Measurements from ENCODE around the gene VAX1. TPM values are rescaled to one million over a fixed set of nuclear protein-coding genes. Genes with fewer than 3 reads are reported as not detected.

VAX1 gene
- polyA plus RNA-seq, 1 experiment, result not detected

DNA sequence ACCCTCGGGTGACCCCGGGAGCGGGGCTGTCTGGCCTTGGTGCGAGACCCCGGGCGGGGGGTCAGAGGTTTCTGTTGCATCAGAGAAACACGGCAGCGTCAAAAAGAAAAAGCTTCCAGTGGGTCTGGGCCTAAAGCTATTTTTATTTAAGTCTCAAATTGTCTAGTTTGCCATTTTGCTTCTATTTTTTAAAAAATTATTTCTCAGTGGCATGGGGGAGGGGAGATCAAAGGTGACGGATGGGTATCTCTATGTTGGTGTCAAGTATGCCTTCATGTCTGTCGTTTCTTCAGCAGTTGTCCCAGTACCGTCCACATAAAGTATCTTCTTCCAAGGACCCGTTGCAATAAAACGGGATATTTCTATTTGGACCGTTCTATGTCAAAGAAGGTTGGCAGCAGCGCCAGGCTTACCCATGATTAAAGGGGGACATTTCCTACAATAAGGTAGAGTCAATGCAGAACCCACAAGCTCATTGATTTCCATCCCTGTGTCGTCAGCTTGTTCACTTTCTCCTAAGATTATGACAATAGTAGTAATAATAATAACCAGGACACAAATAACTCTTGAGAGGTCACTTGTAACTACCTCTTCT, 26.0 kb upstream of the VAX1 start:
- Histone ChIP-seq H3K27ac (ENCODE audit: low read depth, low read length) (no peak overlapping the region), H3K4me3 (ENCODE audit: low read depth, low read length) (no peak overlapping the region), H3K9me3 (ENCODE audit: control insufficient read depth, insufficient read depth, low read length) (peaks cover 29% of the 10 kb centered on the region; the same call in 1 of the 2 replicates), H3K27me3 (ENCODE audit: control insufficient read depth, insufficient read depth, low read length) (peaks cover 91% of the 10 kb centered on the region)
- ChIA-PET POLR2A (no interaction called here), CTCF (interaction anchor here (0.6 to 5.6 kb wide), 6 partner anchors 11 to 376 kb away, joined by 3 to 106 read pairs (median 6); no protein-coding TSS in a partner anchor)
- no peak for DNase-seq (ENCODE audit: low read depth, low spot score)
- TF ChIP-seq, protein P1, sequence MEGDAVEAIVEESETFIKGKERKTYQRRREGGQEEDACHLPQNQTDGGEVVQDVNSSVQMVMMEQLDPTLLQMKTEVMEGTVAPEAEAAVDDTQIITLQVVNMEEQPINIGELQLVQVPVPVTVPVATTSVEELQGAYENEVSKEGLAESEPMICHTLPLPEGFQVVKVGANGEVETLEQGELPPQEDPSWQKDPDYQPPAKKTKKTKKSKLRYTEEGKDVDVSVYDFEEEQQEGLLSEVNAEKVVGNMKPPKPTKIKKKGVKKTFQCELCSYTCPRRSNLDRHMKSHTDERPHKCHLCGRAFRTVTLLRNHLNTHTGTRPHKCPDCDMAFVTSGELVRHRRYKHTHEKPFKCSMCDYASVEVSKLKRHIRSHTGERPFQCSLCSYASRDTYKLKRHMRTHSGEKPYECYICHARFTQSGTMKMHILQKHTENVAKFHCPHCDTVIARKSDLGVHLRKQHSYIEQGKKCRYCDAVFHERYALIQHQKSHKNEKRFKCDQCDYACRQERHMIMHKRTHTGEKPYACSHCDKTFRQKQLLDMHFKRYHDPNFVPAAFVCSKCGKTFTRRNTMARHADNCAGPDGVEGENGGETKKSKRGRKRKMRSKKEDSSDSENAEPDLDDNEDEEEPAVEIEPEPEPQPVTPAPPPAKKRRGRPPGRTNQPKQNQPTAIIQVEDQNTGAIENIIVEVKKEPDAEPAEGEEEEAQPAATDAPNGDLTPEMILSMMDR (IDR thresholded peaks at IDR 0.05; ENCODE audit: low read depth, low read length), result no peak

DNA sequence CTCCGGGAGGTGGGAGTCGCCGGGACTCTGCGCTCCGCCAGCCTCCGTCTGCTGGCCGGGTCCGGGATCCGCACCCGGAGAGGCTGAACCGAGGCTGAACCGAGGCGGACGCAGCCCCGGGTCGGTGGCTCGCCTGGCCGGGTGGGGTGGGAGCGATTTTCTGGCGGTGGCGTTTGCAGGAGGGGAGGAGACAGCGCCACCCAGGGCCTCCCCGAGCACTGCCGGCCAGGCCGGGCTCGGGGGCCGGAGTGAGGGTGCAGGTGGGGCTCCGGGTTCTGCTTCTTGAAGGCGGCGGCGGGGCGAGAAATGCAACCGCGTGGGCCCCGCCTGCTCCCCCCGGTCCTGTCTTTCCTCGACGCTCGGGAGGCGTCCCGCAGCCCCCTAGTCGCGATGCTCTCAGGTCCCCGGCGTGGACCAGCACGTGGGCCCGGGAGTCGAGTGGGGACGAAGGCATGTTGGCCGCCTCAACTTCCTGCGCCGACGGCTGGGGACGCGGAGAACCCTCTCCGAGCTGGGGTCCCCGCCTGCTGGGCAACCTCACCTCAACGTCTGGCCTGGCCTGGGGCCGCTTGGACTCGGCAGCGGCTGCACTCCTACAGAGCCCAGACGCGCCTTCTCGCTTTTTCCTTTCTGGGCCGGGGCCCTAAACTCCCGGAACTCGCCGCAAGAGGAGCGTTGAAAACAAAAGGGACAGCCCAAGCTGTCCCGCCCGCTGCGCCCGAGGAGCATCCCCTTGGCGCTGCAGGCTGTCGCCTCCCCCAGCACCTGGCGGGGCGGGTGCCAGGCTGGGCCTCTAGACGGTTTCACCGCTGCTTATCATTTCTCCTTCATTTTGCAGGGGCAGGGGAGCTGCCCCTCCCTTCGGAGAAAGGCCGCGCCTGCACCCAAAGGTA, 25.2 kb upstream of the VAX1 start:
- no peak for DNase-seq (ENCODE audit: low read depth, low spot score)
- Histone ChIP-seq H3K27me3 (ENCODE audit: control insufficient read depth, insufficient read depth, low read length) (peaks cover 86% of the 10 kb centered on the region), H3K4me3 (ENCODE audit: low read depth, low read length) (no peak overlapping the region), H3K27ac (ENCODE audit: low read depth, low read length) (no peak overlapping the region), H3K9me3 (ENCODE audit: control insufficient read depth, insufficient read depth, low read length) (peaks cover 29% of the 10 kb centered on the region; the same call in 1 of the 2 replicates)
- TF ChIP-seq, protein P1 (IDR thresholded peaks at IDR 0.05; ENCODE audit: low read depth, low read length), result no peak
- ChIA-PET POLR2A (no interaction called here), CTCF (interaction anchor here (0.8 to 5.6 kb wide), 5 partner anchors 12 to 375 kb away, joined by 3 to 106 read pairs (median 4); no protein-coding TSS in a partner anchor)

DNA sequence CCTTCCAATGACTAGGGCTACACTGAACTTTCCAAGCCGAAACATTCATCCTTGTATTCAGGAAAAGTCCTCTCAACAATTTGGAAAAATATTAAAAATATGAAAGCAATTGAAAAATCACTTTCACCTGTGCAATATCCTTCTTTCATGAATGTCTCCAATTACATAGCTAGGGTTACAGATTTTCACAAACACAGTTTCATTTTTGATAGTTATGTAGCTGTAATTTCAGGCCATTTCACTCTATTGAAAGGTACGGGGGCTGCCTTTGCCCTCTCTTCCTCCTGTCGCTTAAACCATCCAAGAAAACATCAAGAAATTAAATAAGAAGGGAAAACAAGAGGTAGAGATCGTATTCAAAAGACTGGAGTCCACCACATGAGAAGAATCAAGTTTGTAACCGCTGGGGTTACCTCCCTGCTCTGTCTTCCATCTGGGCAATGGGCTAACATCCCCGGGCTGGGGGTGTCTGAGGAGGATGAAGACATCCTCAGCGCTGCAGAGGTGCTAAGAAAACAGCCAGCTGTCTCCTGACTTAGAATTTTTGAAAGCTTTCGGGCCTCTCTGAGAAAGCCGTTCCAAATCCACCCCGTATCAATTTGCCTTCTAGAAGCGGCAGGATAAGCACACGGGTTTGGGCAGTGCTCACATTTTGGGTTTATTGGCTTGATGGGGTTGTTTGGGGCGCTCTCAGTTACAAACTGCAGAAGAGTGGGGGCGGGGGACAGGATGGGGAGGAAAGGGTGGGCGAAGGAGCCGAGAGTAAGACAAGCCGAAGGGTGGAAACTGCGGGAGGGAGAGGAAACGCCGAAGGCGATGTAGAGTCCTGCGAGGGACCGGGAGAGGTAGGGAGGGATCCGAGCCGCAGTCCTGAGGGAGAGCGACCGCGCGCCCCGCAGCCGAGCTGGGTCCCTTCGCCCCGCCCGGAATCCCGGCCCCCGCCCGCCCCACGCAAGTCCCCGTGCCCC, 24.3 kb upstream of the VAX1 start:
- Histone ChIP-seq H3K27ac (ENCODE audit: low read depth, low read length) (no peak overlapping the region), H3K27me3 (ENCODE audit: control insufficient read depth, insufficient read depth, low read length) (peaks cover 79% of the 10 kb centered on the region), H3K9me3 (ENCODE audit: control insufficient read depth, insufficient read depth, low read length) (peaks cover 22% of the 10 kb centered on the region; the same call in 1 of the 2 replicates), H3K4me3 (ENCODE audit: low read depth, low read length) (no peak overlapping the region)
- no peak for DNase-seq (ENCODE audit: low read depth, low spot score)
- TF ChIP-seq, protein P1 (IDR thresholded peaks at IDR 0.05; ENCODE audit: low read depth, low read length), result no peak
- ChIA-PET CTCF (no interaction called here), POLR2A (interaction anchor here (0.7 kb wide), 1 partner anchor 13 kb away, joined by 4 read pairs; no protein-coding TSS in a partner anchor)

DNA sequence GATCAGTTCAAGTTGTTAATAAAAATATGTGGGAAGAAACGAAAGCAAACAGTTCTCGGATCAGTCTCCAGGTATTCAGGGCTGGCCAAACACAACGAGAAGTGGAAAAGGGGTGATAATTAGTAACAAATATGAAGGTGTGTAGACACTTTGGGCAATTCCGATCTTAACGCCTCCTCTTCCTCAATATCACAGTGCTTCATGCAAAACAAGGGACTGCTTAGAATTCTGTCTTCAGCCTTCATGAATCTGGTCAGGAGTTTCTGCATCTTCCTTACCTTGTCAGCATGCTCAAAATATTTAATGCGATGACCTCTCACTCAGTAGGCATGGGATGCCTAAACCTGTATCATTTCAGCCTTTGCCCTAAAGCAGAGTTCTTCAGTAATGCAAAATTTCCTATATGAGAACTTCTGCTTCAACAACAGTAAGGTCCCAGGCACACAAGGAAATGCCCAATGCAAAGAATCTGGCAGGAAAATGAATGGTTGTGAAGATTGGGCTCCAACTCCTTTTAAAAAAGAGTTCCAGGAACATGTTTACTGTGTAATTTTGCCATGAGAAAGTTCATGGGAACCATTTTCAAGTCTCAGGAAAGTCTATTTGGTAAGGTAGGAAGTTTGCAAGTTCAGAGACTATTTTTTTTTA, 23.4 kb upstream of the VAX1 start:
- ChIA-PET POLR2A (no interaction called here), CTCF (no interaction called here)
- no peak overlapping the region for H3K4me3 ChIP-seq (ENCODE audit: low read depth, low read length)
- TF ChIP-seq, protein P1 (IDR thresholded peaks at IDR 0.05; ENCODE audit: low read depth, low read length), result no peak
- no peak for DNase-seq (ENCODE audit: low read depth, low spot score)
- peaks cover 70% of the 10 kb centered on the region for H3K27me3 ChIP-seq (ENCODE audit: control insufficient read depth, insufficient read depth, low read length)
- H3K9me3 ChIP-seq (ENCODE audit: control insufficient read depth, insufficient read depth, low read length), result peaks cover 17% of the 10 kb centered on the region; the same call in 1 of the 2 replicates
- H3K27ac ChIP-seq (ENCODE audit: low read depth, low read length), result no peak overlapping the region
